GM23248 (cell line): ENCODE measurements around the gene SBDS.

Source experiments
- EZH2 ChIP-seq: fragments of 200-600 bp; sonication (generic); IDR thresholded peaks from 2 replicates; pipeline ENCODE4 v1.6.1; 2018; ENCODE audit warnings: antibody characterized with exemption, mild to moderate bottlenecking; ENCODE audit not compliant: insufficient read depth, poor library complexity, severe bottlenecking
- EZH2phosphoT487 ChIP-seq: fragments of 200-600 bp; sonication (generic); IDR thresholded peaks from 2 replicates; pipeline ENCODE4 v1.6.1; 2018; ENCODE audit warnings: antibody characterized with exemption, moderate library complexity, mild to moderate bottlenecking, low read depth; ENCODE audit not compliant: insufficient read depth

DNA sequence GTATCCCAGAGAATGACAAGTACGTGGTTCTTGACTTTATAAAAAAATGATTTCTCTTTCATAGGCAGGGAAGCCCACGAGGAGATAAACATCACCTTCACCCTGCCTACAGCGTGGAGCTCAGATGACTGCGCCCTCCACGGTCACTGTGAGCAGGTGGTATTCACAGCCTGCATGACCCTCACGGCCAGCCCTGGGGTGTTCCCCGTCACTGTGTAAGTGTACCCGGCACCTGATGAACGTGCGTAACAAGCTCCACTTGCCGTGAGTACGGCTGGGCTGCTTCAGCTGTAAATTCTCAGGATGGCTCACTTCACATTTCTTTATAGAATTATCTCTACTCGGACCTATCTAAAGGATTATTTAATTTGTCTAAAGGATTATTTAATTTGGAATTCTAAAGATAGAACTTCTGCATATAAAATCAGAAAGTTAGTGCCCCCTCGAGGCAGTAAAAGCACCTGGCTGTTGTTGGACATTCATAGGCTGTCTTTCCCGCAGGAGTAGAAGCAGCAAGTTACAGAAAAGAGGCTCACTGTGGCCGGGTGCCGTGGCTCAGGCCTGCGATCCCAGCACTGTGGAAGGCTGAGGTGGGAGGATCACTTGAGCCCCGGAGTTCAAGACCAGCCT lies 46.8 kb downstream of the SBDS start:
- no peak for TF ChIP-seq EZH2
- no peak for TF ChIP-seq EZH2phosphoT487
